HG02798 (cell line): ENCODE measurements around the gene MSLN.
"Not testable (repeated sequence)": the region's sequence is repeated elsewhere in the genome, so short reads cannot be mapped to it uniquely, and the experiment has no call there.

Experiments used
- ATAC-seq: cut with Tn5 transposase; IDR thresholded peaks from one replicate; pipeline ENCODE4 v1.9.1; 2021; ENCODE audit warnings: mild to moderate bottlenecking; ENCODE audit not compliant: unreplicated experiment, poor library complexity

MSLN gene

DNA sequence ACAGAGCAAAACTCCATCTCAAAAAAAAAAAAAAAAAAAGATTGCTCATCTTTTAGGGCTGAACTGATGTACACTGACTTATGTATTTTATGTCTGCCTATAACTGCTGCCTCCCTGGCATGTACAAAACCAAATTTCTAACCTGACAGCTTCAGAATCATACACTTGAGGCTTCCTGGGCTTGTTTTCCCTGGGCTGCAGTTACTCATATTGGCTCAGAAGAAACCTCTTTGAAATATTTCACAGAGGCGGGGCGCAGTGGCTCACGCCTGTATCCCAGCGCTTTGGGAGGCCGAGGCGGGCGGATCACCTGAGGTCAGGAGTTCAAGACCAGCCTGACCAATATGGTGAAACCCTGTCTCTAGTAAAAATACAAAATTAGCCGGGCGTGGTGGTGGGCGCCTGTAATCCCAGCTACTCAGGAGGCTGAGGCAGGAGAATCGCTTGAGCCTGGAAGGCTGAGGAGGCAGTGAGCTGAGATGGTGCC, 6.4 kb upstream of the MSLN start:
- ATAC-seq = not testable (repeated sequence)

DNA sequence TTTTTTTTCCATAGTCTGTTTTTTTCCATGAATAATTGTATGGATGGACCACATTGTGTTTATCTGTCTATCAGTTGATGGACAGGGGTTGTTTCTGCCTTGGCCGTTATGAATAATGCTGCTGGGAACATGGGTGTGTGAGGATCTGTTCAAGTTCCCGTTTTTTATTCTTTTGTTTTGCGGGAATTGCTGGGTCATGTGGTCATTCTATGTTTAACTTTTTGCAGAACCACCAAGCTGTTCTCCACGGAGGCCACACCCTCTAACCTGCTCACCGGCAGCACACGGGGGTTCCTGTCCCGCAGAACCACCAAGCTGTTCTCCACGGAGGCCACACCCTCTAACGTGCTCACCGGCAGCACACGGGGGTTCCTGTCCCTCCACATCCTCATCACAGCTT, 5.9 kb upstream of the MSLN start:
- no peak for ATAC-seq

DNA sequence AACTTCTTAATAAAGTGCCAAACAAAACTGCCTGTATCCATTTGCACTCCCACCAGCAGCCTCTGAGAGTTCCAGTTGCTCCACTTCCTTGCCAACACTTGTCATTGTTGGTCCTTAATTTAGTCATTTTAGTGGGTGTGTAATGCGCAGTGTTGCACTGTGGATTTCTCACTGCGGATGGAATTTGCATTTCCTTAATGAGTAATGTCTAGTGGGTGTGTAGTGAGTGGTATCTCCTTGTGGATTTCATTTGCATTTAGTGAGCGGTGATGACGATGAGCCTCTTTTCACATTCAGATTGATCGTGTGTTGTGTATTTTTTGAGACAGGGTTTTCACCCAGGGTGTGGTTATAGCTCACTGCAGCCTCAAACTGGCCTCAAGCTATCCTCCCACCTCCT, 4.1 kb upstream of the MSLN start:
- ATAC-seq = no peak

DNA sequence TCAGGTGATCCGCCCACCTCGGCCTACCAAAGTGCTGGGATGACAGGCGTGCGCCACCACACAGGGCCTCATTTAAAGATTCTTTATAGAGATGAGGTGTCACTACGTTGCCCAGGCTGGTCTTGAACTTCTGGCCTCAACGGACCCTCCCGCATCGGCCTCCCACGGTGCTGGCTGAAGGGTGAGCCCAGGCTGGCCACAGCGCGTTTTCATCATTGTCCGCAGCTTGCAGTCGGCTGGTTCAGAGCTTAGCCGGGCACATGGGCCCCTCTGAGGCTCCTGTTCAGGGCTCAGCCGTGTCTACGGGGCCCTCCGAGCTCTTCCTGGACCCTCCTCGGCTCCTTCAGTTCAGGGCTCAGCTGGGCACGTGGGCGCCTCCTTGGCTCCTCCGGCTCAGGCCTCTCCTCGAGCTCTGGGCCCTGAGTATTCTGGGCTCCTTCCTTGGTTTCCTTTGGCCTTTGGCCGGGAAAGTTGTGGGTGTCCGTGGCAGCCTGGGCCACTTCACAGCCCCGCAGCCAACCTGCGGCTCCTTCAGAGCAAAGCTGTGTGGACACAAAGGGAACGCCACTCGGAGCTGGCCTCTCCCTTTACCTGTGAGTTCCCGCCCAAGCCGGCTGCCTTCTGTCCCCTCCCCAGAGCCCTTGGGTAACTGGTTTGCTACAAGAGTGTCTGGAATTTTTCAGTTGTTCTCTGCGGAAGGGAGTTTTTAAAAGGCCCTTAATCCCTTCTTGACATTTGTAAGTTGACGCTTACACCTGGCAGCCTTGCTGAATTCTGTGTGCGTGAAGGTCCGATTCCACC, 1.2 kb upstream of the MSLN start:
- ATAC-seq = no peak

- no peak for ATAC-seq
Measured at GRCh38 chr16:760065-760464, 469 bp upstream of the MSLN start.

DNA sequence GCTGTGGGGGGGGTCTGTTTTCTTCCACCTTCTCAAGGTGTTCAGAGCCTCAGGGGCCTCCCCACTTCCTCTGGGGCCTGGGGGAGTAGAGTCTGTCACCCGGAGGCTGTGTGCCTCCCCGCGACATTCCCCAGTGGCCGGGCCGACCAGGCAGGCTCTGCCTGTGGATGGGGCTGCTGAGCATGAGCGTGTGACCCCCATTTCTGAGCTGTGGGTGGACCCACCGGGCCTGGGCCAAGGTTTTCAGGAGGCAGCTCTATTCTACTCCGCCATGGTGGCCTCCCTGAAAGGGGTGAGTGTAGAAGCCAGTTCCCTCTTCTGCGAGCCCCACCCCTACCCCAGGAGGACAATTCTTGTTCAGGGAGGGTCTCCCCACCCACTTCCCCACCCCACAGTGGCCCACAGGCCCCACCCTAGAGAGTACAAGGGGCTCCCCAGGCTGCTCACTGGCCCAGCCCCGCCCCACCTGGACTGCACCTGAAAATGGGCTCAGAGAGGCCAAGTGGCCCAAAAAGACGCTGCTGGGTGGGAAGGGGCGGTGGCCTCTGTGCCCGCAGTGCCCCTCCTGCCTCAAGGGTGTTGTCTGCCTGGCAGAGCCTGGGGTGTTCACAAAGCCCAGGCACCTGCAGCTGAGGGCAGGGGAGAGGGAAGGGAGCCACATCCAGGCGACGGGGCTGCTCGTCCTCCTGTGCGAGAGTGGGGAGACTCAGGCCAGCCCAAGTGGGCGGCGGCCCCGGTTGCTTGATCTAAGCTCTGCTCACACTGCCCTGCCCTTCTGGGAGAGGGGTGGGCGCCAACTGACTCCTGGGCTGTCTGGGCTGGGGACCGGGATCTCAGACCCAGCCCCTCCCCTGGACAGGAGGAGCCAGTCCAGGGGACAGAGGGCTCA, 1.3 kb downstream of the MSLN start:
- no peak for ATAC-seq

- ATAC-seq = no peak
Measured at GRCh38 chr16:762595-763268, 2.2 kb downstream of the MSLN start.

DNA sequence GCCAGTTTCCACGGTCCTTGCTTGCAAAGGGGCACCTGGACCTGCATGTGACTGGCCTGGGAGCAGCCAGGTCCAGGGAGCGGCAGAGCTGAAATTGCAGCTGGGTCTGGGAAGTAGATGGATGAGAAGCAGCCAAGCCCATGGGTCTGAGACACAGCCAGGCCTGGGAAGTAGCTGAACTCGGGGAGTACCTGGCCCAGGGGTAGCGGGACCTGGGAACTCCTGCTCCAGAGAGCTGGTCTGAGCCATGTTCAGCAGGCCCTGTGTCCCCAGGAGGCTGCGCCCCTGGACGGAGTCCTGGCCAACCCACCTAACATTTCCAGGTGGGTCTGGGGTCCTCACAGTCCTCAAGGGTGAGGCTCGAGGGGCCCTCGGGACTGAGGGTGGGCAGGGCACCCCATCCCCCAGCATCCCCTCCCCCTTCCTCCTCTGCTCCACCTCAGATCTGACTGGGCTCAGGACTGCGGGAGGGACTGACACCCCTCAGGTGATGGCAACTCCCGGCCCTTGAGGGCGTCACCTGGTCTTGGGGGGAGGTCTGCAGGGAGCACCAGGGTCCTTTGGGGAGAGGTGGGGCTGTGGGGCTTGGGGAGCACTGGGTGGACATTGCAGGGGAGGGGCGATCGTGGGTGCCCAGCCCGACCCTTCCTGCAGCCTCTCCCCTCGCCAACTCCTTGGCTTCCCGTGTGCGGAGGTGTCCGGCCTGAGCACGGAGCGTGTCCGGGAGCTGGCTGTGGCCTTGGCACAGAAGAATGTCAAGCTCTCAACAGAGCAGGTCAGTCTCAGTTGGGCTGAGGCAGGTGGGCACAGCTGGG, 3.0 kb downstream of the MSLN start:
- ATAC-seq = no peak

- ATAC-seq = no peak
Measured at GRCh38 chr16:764184-764750, 3.7 kb downstream of the MSLN start.

- ATAC-seq = no peak
Measured at GRCh38 chr16:764848-765487, 4.4 kb downstream of the MSLN start.

- ATAC-seq = no peak
Measured at GRCh38 chr16:765488-765865, 4.9 kb downstream of the MSLN start.

DNA sequence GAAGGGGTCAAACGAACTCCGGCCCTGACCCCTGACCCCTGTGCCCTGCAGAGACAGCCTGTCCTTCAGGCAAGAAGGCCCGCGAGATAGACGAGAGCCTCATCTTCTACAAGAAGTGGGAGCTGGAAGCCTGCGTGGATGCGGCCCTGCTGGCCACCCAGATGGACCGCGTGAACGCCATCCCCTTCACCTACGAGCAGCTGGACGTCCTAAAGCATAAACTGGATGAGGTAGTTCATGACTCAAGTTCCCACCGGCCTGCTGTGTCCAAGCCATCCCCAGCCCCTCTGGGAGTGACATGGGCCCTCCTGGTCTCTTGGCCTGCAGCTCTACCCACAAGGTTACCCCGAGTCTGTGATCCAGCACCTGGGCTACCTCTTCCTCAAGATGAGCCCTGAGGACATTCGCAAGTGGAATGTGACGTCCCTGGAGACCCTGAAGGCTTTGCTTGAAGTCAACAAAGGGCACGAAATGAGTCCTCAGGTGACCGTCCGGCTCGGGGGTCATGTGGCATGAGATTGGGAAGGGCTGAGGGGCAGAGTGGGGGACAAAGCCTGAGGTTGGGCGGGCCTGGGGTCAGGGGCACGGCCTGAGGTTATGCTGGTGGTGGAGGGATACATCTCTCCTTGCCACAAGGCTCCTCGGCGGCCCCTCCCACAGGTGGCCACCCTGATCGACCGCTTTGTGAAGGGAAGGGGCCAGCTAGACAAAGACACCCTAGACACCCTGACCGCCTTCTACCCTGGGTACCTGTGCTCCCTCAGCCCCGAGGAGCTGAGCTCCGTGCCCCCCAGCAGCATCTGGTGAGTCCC, 5.7 kb downstream of the MSLN start:
- ATAC-seq = no peak

DNA sequence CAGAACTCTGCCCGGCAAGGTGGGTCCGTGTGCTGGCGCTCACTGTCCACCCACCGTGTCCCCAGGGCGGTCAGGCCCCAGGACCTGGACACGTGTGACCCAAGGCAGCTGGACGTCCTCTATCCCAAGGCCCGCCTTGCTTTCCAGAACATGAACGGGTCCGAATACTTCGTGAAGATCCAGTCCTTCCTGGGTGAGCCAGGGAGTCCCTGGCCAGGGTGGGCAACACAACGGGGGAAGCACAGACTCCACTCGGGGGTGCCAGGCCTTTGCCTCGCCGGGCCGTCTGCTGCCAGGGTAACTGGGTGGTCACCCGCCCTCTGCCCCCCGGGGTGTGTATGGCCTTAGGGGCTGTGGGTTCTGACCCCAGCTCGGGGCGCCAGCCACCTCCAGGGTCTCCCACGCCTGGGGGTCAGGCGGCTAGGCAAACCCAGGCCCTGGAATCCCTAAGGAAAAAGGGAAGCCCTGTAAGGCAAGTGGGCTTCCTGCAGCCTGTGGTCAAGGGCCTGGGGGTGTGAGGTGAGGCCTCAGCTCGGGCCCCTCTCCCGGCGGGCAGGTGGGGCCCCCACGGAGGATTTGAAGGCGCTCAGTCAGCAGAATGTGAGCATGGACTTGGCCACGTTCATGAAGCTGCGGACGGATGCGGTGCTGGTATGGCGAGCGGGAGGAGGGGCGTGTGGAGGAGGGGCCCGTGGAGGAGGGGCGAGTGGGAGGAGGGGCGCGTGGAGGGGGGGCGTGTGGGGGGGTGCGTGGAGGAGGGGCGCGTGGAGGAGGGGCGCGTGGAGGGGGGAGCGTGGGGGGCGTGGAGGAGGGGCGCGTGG, 6.5 kb downstream of the MSLN start:
- no peak for ATAC-seq

GRCh38 chr16:767743-768235, 7.3 kb downstream of the MSLN start:
- no peak for ATAC-seq

- no peak for ATAC-seq
Measured at GRCh38 chr16:768428-768827, 7.9 kb downstream of the MSLN start.

GRCh38 chr16:769184-769784, 8.8 kb downstream of the MSLN start:
- ATAC-seq = no peak

GRCh38 chr16:769934-770333, 9.4 kb downstream of the MSLN start:
- ATAC-seq = no peak
